SK-N-SH (cell line): Measurements from ENCODE around the gene TICRR.

Source experiments
- CTCF ChIP-seq: fragments of 200-600 bp; sonication (generic); IDR thresholded peaks from 2 replicates; pipeline ENCODE4 v1.6.1; 2017; ENCODE audit warnings: antibody characterized with exemption, mild to moderate bottlenecking, moderate library complexity
- EP300 ChIP-seq, 2 experiments: IDR thresholded peaks; 2 replicates each; pipeline versions ENCODE4 v1.4.0 to v1.6.1; 2012; ENCODE audit warnings: borderline replicate concordance in 1 of 2, low read depth in 1 of 2, low read length in 1 of 2
- FOXM1 ChIP-seq: IDR thresholded peaks from 2 replicates; pipeline ENCODE4 v1.4.0; 2012; ENCODE audit warnings: low read depth, mild to moderate bottlenecking
- MAX ChIP-seq: IDR thresholded peaks from 2 replicates; pipeline ENCODE4 v1.4.0; 2012; ENCODE audit warnings: low read depth
- PBX3 ChIP-seq: IDR thresholded peaks from 2 replicates; pipeline ENCODE4; 2012
- SMC3 ChIP-seq: IDR thresholded peaks from 2 replicates; pipeline ENCODE4 v1.6.1; 2012; ENCODE audit warnings: low read depth, low read length, improper control_type of control experiment
- TCF12 ChIP-seq: IDR thresholded peaks from 2 replicates; pipeline ENCODE4 v1.4.0; 2012
- USF2 ChIP-seq: fragments of 150-350 bp; IDR thresholded peaks from 2 replicates; pipeline ENCODE4 v1.6.1; 2017; ENCODE audit warnings: antibody characterized with exemption, low read length, low read depth, borderline replicate concordance

- TF ChIP-seq CTCF (no peak), TCF12 (no peak), PBX3 (no peak), MAX (no peak), FOXM1 (no peak), USF2 (no peak), EP300 (IDR thresholded peaks at IDR 0.05; ENCODE audit: borderline replicate concordance in 1 of 2, low read depth in 1 of 2, low read length in 1 of 2) (no peak), SMC3 (no peak)
These were observed 92.4 kb downstream of the TICRR start for GRCh38 chr15:89667706-89667960.
